GM12891 (cell line): Measurements from ENCODE around the gene EIF3M. TPM values are rescaled to one million over a fixed set of nuclear protein-coding genes. Genes with fewer than 3 reads are reported as not detected.
A peak's percentile ranks its signal among the peaks of the same experiment; 100 is the strongest.

ENCODE experiments used
- DNase-seq: peaks from one replicate; pipeline ENCODE4 v3.0.0; 2011; ENCODE audit warnings: low spot score; ENCODE audit not compliant: insufficient read length
- FAIRE-seq: peaks from 2 replicates; lab custom pipeline; 2011; peaks lifted over from hg19 to GRCh38; lab: Jason Lieb, UNC
- PAX5 ChIP-seq: IDR thresholded peaks from 2 replicates; pipeline ENCODE4 v1.6.1; 2011; ENCODE audit warnings: low read length, moderate library complexity, mild to moderate bottlenecking; ENCODE audit not compliant: insufficient read depth, severe bottlenecking
- POLR2A ChIP-seq: IDR thresholded peaks from 2 replicates; pipeline ENCODE4 v1.6.1; 2011; ENCODE audit warnings: low read depth, low read length, control low read depth
- POLR2AphosphoS5 ChIP-seq: IDR thresholded peaks from 2 replicates; pipeline ENCODE4 v1.6.1; 2011; ENCODE audit warnings: low read depth, low read length, control low read depth
- POU2F2 ChIP-seq: IDR thresholded peaks from 2 replicates; pipeline ENCODE4 v1.6.1; 2011; ENCODE audit warnings: low read depth, mild to moderate bottlenecking, control low read depth, low read length, moderate library complexity
- SPI1 ChIP-seq: IDR thresholded peaks from 2 replicates; pipeline ENCODE4 v1.6.1; 2011; ENCODE audit warnings: low read depth, low read length, control low read depth
- TAF1 ChIP-seq: IDR thresholded peaks from 2 replicates; pipeline ENCODE4 v1.6.1; 2011; ENCODE audit warnings: low read depth, low read length, control low read depth
- polyA plus RNA-seq: library from polyadenylated mRNA; unstranded; fragments of >200 nt; gene quantifications from one replicate; pipeline ENCODE4 v1.2.1, GENCODE V29; 2012; ENCODE audit warnings: low read depth, missing spikeins, inconsistent platforms; ENCODE audit not compliant: missing spikeins

The EIF3M gene
- polyA plus RNA-seq = 636 TPM

- peak; percentile 81 for DNase-seq
- FAIRE-seq = peak; percentile 99
- TF ChIP-seq PAX5 (peak; percentile 87), SPI1 (peak; percentile 86), POU2F2 (peak; percentile 67; the same call in 1 of the 2 replicates), TAF1 (peak; percentile 91), POLR2AphosphoS5 (peak; percentile 93), POLR2A (peak; percentile 94)
Measured at GRCh38 chr11:32583459-32584271, at the start of gene EIF3M. EIF3M (plus strand) TSS chr11:32583831; CDS start chr11:32583888, 57 bp downstream.

- no peak for FAIRE-seq
- TF ChIP-seq PAX5 = no peak
- TF ChIP-seq POLR2AphosphoS5 = no peak
- TF ChIP-seq POU2F2 = no peak
- TF ChIP-seq POLR2A = no peak
- TF ChIP-seq TAF1 = no peak
- TF ChIP-seq SPI1 = no peak
Measured at GRCh38 chr11:32538804-32539203, 44.8 kb upstream of the EIF3M start.

GRCh38 chr11:32549611-32550187 is 33.9 kb upstream of the EIF3M start:
- TF ChIP-seq POU2F2 (no peak), SPI1 (no peak), POLR2A (no peak), POLR2AphosphoS5 (no peak), TAF1 (no peak), PAX5 (no peak)
- DNase-seq = no peak
- no peak for FAIRE-seq

More at GRCh38 chr11:32538804-32539203, 44.8 kb upstream of the EIF3M start:
- DNase-seq = no peak

- TF ChIP-seq POU2F2 = no peak
- no peak for TF ChIP-seq PAX5
- TF ChIP-seq POLR2AphosphoS5 = no peak
- TF ChIP-seq SPI1 = no peak
- no peak for TF ChIP-seq POLR2A
- no peak for TF ChIP-seq TAF1
- FAIRE-seq = no peak
- no peak for DNase-seq
Measured at GRCh38 chr11:32550207-32550606, 33.4 kb upstream of the EIF3M start.

DNA sequence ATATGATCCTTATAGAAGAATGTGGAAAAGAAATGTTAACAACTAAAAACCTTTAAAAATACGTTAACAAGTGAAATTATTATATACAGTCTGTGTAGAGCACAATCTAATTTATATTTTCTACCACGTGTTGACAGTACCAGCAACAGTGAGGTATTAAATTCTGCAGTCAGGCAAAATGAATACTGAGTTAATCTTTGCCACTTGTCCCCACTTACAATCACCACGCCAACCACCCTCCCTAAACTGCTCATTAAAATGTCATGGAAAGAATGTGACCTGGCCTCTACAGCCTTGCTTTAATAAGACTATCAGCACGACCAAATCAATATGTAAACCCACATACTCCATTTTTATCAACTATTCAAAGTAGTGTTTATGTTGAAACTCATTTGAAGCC is 28.5 kb upstream of the EIF3M start:
- FAIRE-seq (no peak), DNase-seq (no peak)
- TF ChIP-seq SPI1 (no peak), POLR2AphosphoS5 (no peak), TAF1 (no peak), PAX5 (no peak), POU2F2 (no peak), POLR2A (no peak)

- FAIRE-seq = no peak
- TF ChIP-seq POLR2AphosphoS5 (no peak), POLR2A (no peak), SPI1 (no peak), PAX5 (no peak), POU2F2 (no peak), TAF1 (no peak)
- DNase-seq = no peak
Measured at GRCh38 chr11:32555895-32556294, 27.7 kb upstream of the EIF3M start.

GRCh38 chr11:32561835-32562234 is 21.8 kb upstream of the EIF3M start:
- FAIRE-seq = no peak
- TF ChIP-seq TAF1 (no peak), POLR2AphosphoS5 (no peak), SPI1 (no peak), POU2F2 (no peak), PAX5 (no peak), POLR2A (no peak)
- DNase-seq = no peak

- FAIRE-seq (no peak), DNase-seq (no peak)
- no peak for TF ChIP-seq PAX5
- TF ChIP-seq SPI1 = no peak
- TF ChIP-seq POU2F2 = no peak
- no peak for TF ChIP-seq POLR2A
- no peak for TF ChIP-seq POLR2AphosphoS5
- no peak for TF ChIP-seq TAF1
Measured at GRCh38 chr11:32562839-32563599, 20.6 kb upstream of the EIF3M start.

GRCh38 chr11:32563600-32563959 is 20.1 kb upstream of the EIF3M start:
- FAIRE-seq (no peak), DNase-seq (no peak)
- TF ChIP-seq TAF1 (no peak), POU2F2 (no peak), POLR2AphosphoS5 (no peak), SPI1 (no peak), PAX5 (no peak), POLR2A (no peak)
